GM18517 (cell line): Measurements from ENCODE around the gene TCEA3.

Experiments
- ATAC-seq: cut with Tn5 transposase; IDR thresholded peaks from one replicate; pipeline ENCODE4 v1.9.1; 2021; ENCODE audit warnings: mild to moderate bottlenecking, moderate library complexity; ENCODE audit not compliant: unreplicated experiment

TCEA3 gene

DNA sequence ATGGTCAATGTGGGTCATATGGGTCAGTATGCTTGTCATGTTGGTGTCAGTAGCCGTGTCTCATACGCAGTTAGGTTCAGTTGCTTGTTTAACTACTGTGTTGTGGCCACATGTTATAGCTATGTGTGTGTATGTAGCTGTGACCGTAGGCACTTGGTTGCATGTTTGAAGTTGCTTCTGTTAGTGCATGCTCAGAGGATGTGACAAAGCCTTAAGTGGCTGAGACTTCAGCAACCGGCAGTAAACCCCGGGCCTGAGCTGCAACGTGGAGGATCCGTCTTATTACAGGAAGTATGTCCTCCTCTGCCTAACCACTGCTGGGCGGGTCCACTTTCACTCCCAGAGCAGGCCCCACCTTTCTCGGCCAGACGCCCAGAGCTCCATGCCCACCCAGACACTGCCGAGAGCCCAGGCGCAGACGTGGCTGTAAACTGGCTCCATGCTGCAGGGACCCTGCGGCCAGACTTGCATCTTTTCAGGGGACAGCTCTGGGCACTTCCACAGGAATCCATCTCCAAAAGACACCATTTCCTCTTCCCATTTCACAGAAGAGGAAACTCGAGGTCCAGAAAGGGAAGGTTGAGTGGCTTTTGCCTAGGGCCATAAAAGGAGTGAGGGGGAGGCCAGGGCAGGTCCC lies 2.2 kb downstream of the TCEA3 start:
- no peak for ATAC-seq

DNA sequence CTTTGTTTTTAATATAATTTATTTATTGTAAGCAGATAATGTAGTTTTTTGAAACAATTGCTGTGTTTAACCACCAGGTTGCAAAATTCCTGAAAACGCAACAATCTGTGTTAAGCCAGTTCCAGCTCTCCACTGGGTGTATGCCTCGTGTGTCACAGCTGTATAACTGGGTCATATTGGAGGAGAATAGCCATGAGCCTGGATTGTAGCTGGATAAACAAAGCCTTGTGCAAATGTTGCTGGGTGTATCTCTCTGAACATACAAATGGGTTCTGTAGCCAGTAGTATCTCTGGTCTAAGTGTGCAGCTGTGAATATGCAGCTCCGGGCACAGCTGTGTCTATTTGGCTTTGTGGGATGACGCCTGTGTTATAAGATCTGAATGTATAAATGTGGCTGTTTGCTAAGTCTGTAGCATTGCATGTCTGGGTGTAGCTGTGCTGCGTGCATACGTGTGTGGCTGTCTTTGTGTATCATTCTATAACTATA lies 2.8 kb downstream of the TCEA3 start:
- no peak for ATAC-seq

DNA sequence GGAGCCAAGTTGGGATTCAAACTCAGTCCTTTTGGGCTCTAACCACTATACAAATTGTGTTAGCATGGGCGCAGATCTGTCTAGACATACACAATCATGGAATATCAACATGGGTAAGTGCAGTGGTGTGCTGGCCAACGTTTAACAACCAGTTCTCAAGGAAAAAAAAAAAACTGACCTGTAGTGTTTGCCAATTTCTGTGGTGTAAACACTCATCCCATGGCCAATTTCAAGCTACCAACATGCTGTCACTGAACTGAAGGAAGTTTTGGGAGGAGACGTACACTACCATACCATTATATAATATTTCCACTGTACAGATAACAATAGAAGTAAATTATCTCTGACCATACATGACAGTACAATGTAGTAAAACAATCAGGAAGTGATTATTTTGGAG lies 3.2 kb downstream of the TCEA3 start:
- no peak for ATAC-seq

DNA sequence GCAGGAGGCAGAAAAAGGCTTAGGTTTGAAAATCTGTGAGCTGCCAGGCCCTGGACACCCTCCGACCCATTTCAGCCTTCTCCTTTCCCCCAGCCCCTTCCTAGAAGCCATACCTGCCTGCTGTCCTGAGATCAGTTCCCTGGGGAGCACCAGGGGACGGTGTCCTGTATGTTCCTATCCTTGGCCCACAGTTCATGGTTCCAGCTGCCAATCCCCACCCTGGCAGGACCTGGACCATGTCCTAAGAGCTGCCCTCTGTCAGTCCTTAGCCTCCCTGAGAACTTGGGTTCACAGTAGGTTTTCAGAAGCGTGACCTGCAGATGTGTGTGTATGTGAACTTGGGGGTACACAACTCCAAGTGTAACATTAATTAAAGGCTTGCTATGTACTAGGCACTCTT lies 3.8 kb downstream of the TCEA3 start:
- no peak for ATAC-seq

DNA sequence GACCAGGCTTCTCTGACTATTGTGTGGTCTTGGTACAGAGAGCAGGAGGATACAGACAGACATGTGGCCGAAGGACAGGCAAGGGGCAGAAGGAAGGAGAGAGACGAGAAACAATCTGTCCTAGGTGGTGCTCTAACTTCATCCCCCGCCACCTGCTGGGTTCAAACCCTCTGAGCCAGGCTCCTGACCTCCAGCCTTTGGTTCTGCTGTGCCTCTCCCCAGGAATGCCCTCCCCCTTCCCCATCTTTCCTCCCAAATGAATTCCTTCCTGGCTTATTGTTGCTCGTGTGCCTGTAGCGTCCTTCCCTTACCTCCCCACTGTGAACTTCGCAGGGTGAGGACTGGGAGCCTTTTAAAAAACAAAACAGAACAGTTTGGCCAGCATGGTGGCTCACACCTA lies 5.4 kb downstream of the TCEA3 start:
- no peak for ATAC-seq

DNA sequence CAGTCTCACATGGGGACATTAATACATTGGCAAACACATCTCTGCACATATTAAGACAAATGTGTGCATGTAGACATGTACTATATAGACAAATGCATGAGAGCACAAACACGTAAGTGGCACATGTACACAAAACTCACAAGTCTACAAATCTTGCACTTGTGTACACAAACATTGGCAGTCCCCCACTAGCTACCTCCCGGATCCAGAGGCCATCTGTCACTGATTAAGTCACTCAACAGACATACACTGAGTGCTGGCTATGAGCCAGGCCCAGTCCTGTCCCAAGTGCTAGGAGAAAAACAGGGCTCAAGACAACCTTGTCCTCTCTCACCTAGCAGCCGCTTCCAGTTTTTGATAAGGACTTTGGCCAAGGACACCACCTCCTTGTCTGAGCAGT lies 7.0 kb downstream of the TCEA3 start:
- ATAC-seq = no peak

DNA sequence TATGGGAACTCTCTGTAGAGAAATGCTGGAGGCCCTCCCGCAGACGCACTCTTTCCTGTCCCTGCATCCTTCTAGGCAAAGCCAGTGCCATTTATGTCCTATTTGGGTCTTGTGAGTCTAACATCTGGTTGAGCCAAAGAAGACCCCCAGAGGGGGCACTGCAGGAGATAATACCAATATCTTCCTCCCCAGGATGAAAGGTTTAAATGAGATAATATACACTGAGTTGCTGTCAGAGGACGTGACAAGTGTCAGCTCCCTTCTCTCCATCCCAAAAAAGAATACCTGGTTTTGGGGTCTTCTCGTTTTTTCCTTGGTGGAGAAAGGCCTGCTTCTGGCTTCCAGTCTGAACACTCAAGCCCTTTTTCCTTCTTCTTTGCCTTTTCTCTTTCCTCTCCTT lies 7.6 kb downstream of the TCEA3 start:
- no peak for ATAC-seq

DNA sequence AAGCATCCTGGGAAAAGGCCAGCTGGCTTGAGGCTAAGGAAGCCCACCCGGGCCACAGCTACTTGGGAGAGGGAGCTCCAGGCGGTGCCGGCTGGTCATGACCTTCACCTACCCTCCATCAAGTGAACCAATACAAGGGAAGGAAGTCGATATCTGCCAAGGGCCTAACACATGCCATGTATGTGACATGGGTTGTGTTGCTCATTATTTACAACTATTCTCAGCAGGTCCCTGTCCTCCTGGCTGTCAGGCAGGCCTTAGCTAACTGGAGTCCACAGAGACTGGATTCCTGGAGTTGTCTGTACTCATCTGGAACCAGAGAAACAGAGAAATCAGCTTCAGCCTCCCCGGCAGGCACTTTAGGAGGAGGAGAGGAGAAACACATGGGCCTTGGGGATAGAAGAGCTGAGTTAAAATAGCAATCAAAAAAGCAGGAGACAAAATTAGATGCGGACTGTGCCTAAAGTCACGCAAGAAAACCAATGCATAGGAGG lies 15.7 kb downstream of the TCEA3 start:
- ATAC-seq = no peak

DNA sequence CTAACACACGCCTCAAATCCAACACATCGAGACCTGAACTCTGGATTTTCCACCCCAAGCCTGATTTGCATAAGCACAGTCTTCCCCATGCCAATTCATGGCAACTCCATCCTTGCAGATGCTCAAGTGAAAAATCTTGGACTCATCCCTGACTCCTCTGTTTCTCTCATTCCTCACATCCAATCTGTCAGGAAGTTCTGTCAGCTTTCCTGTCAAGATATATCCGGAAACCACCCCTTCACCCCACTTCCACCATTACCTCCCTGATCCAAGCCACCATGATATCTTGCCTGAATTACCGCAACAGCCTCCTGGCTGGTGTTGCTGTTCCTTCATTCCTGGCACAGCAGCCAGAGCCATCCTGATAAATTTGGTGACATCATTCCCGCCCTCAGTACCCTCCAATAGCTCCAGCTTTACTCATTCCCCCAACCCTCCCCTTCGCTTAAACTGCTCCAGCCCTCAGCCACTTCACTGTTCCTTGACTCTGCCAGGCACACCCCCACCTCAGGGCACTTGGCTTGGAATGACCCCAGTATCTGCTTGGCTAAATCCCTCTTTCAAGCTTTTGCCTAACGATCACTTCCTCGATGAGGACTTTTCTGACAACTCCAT lies 17.4 kb downstream of the TCEA3 start:
- no peak for ATAC-seq

DNA sequence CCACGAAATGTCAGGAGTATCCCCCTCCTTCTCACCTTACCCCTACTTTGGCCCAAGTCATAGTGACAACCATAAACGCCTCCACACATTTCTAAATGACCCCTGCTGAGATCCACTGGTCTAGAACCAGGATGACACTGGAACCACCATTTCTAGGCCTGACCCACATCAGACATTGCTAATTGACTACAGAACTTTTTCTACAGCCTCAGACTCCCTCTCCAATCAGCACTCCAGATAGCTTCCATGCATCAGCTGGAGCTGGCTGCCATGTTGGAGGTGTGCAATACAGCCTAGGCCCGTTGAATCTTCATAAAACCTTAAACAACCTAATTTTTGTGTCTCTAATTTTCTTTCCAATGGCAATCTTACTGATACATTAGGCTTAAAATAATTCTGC lies 18.6 kb downstream of the TCEA3 start:
- no peak for ATAC-seq

DNA sequence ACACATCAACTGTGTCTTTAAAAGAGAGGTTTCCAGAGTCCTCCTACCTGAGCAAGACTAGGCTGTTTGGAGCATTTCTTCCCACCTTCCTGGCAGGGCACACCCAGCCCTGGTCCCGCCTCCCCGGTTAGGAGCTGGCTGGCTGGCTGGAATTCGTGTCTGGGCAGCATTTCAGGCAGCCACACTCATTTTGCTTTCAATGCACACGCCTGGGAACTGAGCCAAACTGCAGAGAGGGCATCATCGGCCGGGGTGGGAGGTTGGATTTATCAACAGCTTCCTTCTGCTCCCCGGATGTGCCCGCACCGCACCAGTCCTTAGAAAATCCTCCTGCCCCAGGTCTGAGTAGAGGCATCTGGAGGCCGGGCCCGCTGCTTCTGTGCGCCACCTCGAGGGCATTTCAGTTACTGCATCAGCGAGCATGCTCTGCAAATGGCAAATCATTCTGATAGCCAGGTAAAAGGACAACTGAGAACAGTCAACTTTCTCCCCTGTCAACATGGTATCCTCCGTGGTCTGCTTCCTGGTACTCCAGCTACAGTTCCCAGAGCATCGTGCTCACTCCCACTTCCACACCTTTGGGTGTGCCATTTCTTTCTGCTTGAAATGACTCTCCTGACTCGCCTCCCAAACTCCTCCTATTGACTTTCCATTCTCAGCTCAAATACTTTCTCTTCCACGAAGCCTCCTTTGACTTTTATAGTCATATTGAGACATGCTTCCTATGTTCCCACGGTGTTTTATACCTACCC lies 20.6 kb downstream of the TCEA3 start:
- no peak for ATAC-seq

DNA sequence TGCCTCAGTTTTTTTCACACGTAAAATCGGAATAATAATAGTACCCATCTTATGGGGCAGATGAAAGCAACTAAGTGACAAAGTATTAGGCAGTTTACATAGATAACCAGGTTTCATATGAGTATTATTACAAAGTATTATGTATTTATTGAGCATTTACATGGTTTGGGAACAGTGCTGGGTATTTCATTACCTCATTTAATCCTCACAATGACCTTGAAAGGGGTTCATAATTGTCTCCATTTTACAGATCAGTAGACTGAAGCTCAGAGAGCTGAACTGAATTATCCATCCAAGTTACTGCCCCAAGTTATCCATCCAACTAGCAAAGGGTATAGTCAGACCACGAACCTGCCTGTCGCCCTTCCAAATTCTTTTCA lies 21.2 kb downstream of the TCEA3 start:
- no peak for ATAC-seq

DNA sequence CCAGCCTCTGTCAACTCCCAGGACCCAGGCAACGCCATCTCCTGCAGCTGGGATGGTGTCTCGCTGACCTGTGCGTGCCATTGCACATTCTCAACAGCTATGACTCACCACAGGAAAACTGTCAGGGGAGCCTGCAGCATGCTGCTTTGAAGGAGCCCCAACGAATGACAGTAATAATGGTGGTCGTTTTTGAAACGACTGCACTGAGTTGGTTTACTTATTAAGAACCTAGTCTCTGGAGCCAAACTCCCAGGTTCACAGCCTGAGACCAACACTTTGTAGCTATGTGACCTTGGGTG lies 21.6 kb downstream of the TCEA3 start:
- no peak for ATAC-seq

DNA sequence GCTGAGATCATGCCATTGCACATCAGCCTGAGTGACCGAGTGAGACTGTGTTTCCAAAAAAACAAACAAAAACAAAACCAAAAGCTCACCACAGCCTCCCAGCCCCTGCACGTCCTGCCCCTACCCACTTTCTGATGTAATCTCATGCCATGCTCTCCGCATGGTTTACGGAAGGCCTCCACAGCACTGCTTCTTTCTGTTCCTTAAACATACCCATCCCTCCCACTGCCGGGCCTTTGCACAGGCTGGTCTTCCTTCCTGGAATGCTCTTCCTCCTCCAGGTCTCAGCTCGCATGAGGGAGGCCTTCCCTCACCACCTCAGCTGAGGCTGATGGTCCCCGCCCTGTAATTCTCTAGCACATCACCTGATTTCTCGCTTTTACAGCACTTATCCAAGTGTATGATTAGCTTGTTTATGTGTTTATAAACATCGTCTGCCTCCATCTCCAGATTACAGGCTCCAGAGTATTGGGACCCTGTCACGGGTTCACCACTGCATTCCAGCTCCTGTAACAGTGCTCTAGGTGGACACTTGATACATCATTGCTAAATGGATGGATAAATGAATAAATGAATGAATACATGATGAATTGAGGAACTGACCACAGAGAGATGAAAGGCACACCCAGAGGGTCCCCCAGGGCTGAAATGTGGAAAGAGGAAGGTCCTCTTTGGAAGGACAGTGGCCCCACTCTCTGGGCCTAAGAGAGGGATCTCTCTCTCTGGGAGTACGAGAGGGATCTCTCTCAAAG lies 22.1 kb downstream of the TCEA3 start:
- no peak for ATAC-seq

DNA sequence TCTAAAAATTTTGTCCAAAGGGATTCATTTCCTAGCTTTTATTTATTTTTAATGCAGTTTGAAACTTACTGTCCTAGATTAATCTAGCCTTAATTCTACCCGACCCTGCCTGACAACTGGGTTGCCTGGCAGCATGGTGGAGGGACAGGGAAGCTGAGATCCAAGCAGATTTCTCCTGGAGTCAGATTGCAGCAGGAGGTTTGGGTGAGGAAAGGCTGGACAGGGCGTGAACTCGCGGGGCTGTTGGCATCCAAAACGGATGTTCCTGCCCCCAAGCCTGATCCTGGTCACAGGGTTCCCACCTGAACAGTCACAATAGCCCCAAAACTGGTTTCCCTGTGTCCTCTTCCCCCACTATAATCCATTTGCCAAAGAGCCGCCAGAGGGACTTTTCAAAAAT lies 23.2 kb downstream of the TCEA3 start:
- no peak for ATAC-seq

DNA sequence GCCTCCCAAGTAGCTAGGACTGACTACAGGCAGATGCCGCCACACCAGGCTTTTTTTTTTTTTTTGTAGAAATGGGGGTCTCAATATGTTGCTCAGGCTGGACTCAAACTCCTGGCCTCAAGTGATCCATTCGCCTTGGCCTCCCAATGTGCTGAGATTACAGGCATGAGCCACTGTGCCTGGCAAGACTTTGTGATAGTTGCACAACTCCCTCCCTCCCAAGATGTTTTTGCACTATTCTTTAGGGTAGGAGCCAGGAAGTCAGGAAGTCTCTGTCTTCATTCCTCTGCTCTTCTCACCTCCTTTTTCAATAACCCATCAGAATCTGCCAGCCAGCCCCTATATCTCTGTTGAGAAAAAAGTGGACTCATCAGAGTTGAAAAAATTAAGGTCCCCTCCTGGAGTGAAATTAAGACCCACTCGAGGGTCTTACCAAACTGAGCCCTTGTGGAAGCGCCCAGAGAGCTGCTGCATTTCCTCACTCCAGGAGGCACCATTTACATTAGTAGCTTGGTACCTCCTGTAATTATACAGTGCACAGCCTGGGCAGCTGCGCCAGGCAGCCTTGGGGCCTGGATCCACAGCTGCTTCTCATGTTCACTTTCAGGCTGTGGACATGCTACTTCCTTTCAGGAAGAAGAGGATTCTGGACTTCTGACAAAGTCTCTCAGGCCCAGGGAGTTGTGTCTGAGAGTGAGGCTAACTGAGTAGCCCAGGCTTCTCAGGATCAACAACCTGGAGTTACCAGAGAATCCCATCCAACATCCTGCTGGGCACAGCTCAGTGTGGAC lies 24.0 kb downstream of the TCEA3 start:
- ATAC-seq = no peak

DNA sequence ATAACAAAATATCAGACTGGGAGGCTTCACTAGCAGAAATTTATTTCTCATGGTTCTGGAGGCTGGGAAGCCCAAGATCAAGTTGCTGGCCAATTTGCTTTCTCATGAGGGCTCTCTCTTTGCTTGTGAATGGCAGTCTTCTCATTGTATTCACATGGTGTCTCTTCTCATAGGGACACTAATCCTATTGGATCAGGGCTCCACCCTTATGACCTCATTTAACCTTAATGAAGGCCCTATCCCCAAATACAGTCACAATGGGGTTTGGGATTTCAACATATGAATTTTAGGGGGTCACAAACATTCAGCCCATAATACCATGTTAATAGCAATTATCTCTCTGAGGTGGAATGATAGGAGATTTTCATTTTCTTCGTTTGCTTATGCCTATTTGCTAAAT lies 25.3 kb downstream of the TCEA3 start:
- ATAC-seq = no peak

DNA sequence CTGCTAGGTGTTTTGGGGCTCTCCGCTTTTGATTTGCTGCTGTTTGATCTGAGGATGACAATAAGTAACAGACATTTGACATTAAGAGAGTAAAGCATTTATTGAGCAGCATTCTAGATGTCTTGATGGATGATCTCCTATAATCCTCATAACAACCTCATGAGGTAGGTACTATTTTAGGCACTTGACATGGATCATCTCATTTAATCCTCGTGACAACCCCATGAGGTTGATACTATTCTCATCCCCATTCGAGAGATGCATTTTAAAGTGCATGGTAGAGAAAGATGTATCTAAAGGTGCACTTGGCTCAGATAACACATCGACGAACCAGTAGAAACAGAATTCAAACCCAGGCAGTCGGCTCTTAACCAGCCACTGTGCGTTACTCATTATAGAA lies 26.6 kb downstream of the TCEA3 start:
- no peak for ATAC-seq

DNA sequence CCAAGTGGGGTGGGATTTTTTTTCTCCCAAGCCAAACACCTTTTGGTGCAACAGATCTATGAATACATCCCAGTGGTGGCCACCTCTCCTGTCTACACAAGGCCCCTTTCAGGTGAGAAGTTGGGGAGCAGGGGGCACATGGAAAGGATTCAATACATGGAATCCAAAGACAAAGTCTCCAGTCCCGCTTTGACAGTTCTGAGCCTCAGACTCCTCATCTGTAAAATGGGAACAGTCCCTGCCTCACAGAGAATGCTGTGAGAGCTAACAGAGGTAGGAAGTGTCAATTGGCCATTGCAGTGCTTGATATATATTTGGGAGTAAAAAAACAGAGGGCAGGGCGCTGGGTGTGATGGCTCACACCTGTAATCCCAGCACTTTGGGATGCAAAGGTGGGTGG lies 28.2 kb downstream of the TCEA3 start:
- ATAC-seq = no peak

DNA sequence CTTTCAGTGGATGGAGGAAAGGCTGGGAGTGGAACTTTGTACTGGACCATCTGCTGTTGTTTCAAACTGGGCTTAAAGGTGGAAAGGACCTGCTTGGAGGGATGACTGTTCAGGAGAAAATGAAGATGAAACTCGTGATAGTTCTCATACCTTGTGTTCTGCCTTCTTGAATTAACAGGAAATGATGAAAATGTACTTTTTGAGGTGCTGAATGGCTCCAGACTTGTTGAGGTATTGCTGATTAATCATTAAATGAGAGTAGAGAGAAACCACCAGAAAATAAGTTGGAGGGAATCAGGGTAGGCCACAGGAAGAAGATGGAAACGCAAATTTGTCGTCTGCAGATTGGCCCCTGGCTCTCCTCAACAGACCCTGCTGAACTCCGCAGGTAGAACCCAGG lies 28.7 kb downstream of the TCEA3 start:
- ATAC-seq = no peak

DNA sequence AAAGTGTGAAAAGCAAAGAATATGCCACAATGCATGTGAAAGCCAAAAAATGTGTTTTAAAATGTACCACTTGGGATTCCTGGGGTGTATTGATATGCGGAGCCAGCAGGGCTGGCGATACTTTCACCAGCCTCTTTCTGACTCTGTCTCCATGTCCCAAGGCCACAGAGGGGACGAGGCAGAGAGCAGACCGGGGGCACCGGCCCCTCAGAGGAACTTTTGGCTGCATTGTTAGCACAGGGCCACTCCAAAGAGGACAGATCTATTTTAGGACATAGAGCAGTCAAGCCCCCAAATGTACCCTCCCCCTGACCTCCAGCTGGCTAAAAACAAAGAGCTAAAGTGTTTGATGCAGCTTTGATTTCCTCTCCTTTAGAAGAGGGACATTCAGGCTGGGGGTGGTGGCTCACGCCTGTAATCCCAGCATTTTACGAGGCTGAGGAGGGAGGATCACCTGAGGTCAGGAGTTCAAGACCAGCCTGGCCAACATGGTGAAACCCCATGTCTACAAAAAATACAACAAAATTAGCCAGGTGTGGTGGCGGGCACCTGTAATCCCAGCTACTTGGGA lies 29.3 kb downstream of the TCEA3 start:
- no peak for ATAC-seq
